ENCODE measurements around the gene NACC2. TPM values are rescaled to one million over a fixed set of nuclear protein-coding genes. Genes with fewer than 3 reads are reported as not detected.

The NACC2 gene
- polyA plus RNA-seq, 1 donor (not counting 4 experiments of a cell fraction or from before 2014, with no cell fraction given), result 4.6 TPM

DNA sequence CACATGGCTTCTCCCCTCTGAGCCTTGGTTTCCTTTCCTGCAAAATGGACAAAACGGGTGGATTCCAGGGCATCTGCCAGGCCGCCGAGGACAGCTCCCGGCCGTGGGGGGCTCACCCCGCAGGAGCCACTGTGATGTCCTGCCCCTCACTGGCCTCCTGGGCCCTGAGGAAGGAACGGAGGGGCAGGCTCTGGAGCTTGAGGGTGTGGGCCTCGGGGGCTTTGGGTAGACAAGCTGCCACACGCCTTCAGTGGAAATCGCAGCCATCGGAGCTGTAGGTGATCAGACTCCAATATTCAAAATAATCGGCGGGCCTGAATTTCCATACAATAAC is 101.7 kb downstream of the NACC2 start:
- DNase-seq (ENCODE audit: low read depth, low spot score), result no peak
- Histone ChIP-seq H3K27ac (ENCODE audit: control insufficient read depth, insufficient read depth, low read length) (no peak overlapping the region), H4K20me1 (ENCODE audit: control insufficient read depth, extremely low read depth, insufficient read depth, low read length) (no peaks in the 10 kb centered on the region), H3K9ac (ENCODE audit: control insufficient read depth, extremely low read depth, insufficient read depth, low read length) (no peak overlapping the region), H3K4me2 (ENCODE audit: control insufficient read depth, extremely low read depth, insufficient read depth, low read depth, low read length) (no peak overlapping the region), H3K27me3 (ENCODE audit: control insufficient read depth, extremely low read depth, insufficient read depth, low read length) (peaks cover 27% of the 10 kb centered on the region), H3K79me2 (ENCODE audit: control insufficient read depth, insufficient read depth, low read length) (no peaks in the 10 kb centered on the region), H3K9me3 (ENCODE audit: control insufficient read depth, low read depth, low read length) (no peaks in the 10 kb centered on the region), H3K36me3 (ENCODE audit: control insufficient read depth in 2 of 2, extremely low read depth in 1 of 2, insufficient read depth in 2 of 2, low read length in 2 of 2) (no peaks in the 10 kb centered on the region), H3K9me1 (ENCODE audit: control insufficient read depth, extremely low read depth, insufficient read depth, low read length) (no peaks in the 10 kb centered on the region), H2AFZ (ENCODE audit: control insufficient read depth, low read length) (peak overlapping the region; percentile 76), H3K4me3 (ENCODE audit: control insufficient read depth in 2 of 3, extremely low read depth in 1 of 3, insufficient read depth in 2 of 3, low read depth in 1 of 3, low read length in 3 of 3) (no peak overlapping the region), H3K4me1 (ENCODE audit: control insufficient read depth, extremely low read depth, insufficient read depth, low read length) (peaks cover 10% of the 10 kb centered on the region)
- FAIRE-seq, result no peak
- dilution Hi-C loops (cut with MboI; ENCODE audit: extremely low pct_ligation_motif_present, low sequenced_read_pairs), result no loop called here
- TF ChIP-seq, protein P1, sequence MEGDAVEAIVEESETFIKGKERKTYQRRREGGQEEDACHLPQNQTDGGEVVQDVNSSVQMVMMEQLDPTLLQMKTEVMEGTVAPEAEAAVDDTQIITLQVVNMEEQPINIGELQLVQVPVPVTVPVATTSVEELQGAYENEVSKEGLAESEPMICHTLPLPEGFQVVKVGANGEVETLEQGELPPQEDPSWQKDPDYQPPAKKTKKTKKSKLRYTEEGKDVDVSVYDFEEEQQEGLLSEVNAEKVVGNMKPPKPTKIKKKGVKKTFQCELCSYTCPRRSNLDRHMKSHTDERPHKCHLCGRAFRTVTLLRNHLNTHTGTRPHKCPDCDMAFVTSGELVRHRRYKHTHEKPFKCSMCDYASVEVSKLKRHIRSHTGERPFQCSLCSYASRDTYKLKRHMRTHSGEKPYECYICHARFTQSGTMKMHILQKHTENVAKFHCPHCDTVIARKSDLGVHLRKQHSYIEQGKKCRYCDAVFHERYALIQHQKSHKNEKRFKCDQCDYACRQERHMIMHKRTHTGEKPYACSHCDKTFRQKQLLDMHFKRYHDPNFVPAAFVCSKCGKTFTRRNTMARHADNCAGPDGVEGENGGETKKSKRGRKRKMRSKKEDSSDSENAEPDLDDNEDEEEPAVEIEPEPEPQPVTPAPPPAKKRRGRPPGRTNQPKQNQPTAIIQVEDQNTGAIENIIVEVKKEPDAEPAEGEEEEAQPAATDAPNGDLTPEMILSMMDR (optimal IDR thresholded peaks at IDR 0.05 in 1 of 3, IDR thresholded peaks at IDR 0.05 in 1 of 3, conservative IDR thresholded peaks at IDR 0.05 in 1 of 3; ENCODE audit: extremely low read depth in 1 of 3, insufficient read depth in 2 of 3, low read length in 3 of 3), result no peak
- no peak for TF ChIP-seq EZH2 (IDR thresholded peaks at IDR 0.05; ENCODE audit: low read length)

DNA sequence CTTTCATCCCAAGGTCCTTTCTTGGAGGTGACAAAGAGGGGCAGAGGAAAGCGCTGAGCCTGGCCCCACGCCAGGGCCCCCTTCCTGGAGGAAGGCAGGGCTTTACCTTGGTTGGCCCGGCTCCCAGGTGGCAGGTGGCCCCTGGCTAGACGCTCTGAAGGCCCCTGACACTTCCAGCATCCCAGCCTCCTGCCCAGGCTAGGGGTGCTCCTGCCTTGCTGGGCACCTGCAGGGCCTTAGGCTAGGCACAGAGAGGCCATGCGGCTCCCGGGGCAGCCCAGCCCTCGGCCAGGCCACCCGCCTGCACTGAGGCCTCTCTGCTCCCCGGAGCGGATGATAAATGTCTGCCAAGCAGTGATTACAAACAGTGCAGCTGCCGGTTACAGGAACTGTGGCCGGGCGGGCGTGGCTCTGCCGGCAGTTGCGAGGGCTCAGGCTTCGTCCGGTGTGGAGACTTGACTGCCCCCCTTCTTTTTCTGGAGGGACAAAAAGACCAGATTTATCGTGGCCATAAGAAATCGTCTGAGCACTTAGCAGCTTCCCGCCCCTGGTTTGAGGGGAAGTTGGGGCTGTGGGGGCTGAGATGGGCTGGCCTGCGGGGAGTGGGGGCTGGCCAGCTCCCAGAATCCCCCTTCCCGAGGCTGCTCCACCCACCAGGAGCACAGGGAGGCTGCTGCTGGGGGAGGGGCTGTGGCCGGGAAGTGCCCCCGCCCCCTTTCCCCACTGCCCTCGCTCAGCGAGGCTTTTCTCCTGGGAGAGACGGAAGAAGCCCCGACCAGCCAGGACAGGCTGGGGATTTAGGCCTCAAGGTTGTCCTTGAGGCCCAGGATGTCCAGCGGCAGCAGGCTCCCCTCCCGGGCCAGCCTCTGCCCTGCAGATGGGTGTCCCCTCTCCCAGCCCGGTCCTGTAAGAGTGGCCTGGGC is 102.3 kb downstream of the NACC2 start:
- no peak for TF ChIP-seq EZH2 (IDR thresholded peaks at IDR 0.05; ENCODE audit: low read length)
- TF ChIP-seq, protein P1 (optimal IDR thresholded peaks at IDR 0.05 in 1 of 3, IDR thresholded peaks at IDR 0.05 in 1 of 3, conservative IDR thresholded peaks at IDR 0.05 in 1 of 3; ENCODE audit: extremely low read depth in 1 of 3, insufficient read depth in 2 of 3, low read length in 3 of 3), result no peak
- H2AFZ ChIP-seq (ENCODE audit: control insufficient read depth, low read length), result peak overlapping the region; percentile 76
- no peak overlapping the region for H3K4me3 ChIP-seq (ENCODE audit: control insufficient read depth in 2 of 3, extremely low read depth in 1 of 3, insufficient read depth in 2 of 3, low read depth in 1 of 3, low read length in 3 of 3)
- H3K4me1 ChIP-seq (ENCODE audit: control insufficient read depth, extremely low read depth, insufficient read depth, low read length), result peaks cover 10% of the 10 kb centered on the region
- no peak for FAIRE-seq
- peaks cover 33% of the 10 kb centered on the region for H3K27me3 ChIP-seq (ENCODE audit: control insufficient read depth, extremely low read depth, insufficient read depth, low read length)
- peak overlapping the region; percentile 66 for H3K4me2 ChIP-seq (ENCODE audit: control insufficient read depth, extremely low read depth, insufficient read depth, low read depth, low read length)
- H3K79me2 ChIP-seq (ENCODE audit: control insufficient read depth, insufficient read depth, low read length), result no peaks in the 10 kb centered on the region
- no peaks in the 10 kb centered on the region for H3K9me3 ChIP-seq (ENCODE audit: control insufficient read depth, low read depth, low read length)
- no peaks in the 10 kb centered on the region for H3K9me1 ChIP-seq (ENCODE audit: control insufficient read depth, extremely low read depth, insufficient read depth, low read length)
- no peaks in the 10 kb centered on the region for H4K20me1 ChIP-seq (ENCODE audit: control insufficient read depth, extremely low read depth, insufficient read depth, low read length)
- dilution Hi-C loops (cut with MboI; ENCODE audit: extremely low pct_ligation_motif_present, low sequenced_read_pairs), result no loop called here
- DNase-seq (ENCODE audit: low read depth, low spot score), result no peak
- H3K36me3 ChIP-seq (ENCODE audit: control insufficient read depth in 2 of 2, extremely low read depth in 1 of 2, insufficient read depth in 2 of 2, low read length in 2 of 2), result no peaks in the 10 kb centered on the region
- H3K9ac ChIP-seq (ENCODE audit: control insufficient read depth, extremely low read depth, insufficient read depth, low read length), result peak overlapping the region; percentile 9
- no peak overlapping the region for H3K27ac ChIP-seq (ENCODE audit: control insufficient read depth, insufficient read depth, low read length)
